ENCODE results near the gene FXN.
"Not testable (repeated sequence)": the region's sequence is repeated elsewhere in the genome, so short reads cannot be mapped to it uniquely, and the experiment has no call there.

The FXN gene

GRCh38 chr9:69070201-69070600 is 34.6 kb downstream of the FXN start:
- no peak for DNase-seq (ENCODE audit: low spot score)

- DNase-seq (ENCODE audit: low spot score): no peak
These were observed 35.5 kb downstream of the FXN start for GRCh38 chr9:69071059-69071458.

GRCh38 chr9:69073103-69073502 is 37.6 kb downstream of the FXN start:
- no peak for DNase-seq (ENCODE audit: low spot score)

- no peak for DNase-seq (ENCODE audit: low spot score)
These were observed 39.2 kb downstream of the FXN start for GRCh38 chr9:69074801-69075200.

GRCh38 chr9:69076550-69076949 is 41.0 kb downstream of the FXN start:
- no peak for DNase-seq (ENCODE audit: low spot score)

GRCh38 chr9:69078069-69078468 is 42.5 kb downstream of the FXN start:
- no peak for DNase-seq (ENCODE audit: low spot score)

- no peak for DNase-seq (ENCODE audit: low spot score)
These were observed 43.0 kb downstream of the FXN start for GRCh38 chr9:69078581-69078980.

- DNase-seq (ENCODE audit: low spot score): no peak
These were observed 43.6 kb downstream of the FXN start for GRCh38 chr9:69079186-69079585.

GRCh38 chr9:69081261-69081660 is 45.7 kb downstream of the FXN start:
- no peak for DNase-seq (ENCODE audit: low spot score)

- DNase-seq (ENCODE audit: low spot score): no peak
These were observed 47.8 kb downstream of the FXN start for GRCh38 chr9:69083321-69083720.

GRCh38 chr9:69085569-69086283 is 50.2 kb downstream of the FXN start:
- no peak for DNase-seq (ENCODE audit: low spot score)

- DNase-seq (ENCODE audit: low spot score): no peak
These were observed 50.8 kb downstream of the FXN start for GRCh38 chr9:69086312-69086711.

- DNase-seq (ENCODE audit: low spot score): no peak
These were observed 51.2 kb downstream of the FXN start for GRCh38 chr9:69086769-69087168.

GRCh38 chr9:69089082-69089481 is 53.5 kb downstream of the FXN start:
- DNase-seq (ENCODE audit: low spot score): no peak

- DNase-seq (ENCODE audit: low spot score): no peak
These were observed 53.9 kb downstream of the FXN start for GRCh38 chr9:69089491-69089890.

GRCh38 chr9:69090140-69090750 is 54.7 kb downstream of the FXN start:
- no peak for DNase-seq (ENCODE audit: low spot score)

GRCh38 chr9:69090946-69091345 is 55.4 kb downstream of the FXN start:
- DNase-seq (ENCODE audit: low spot score): no peak

- no peak for DNase-seq (ENCODE audit: low spot score)
These were observed 58.0 kb downstream of the FXN start for GRCh38 chr9:69093471-69094103.

GRCh38 chr9:69094361-69095135 is 59.0 kb downstream of the FXN start:
- not testable (repeated sequence) for DNase-seq (ENCODE audit: low spot score)

GRCh38 chr9:69097064-69097463 is 61.5 kb downstream of the FXN start:
- DNase-seq (ENCODE audit: low spot score): no peak

GRCh38 chr9:69097923-69098593 is 62.5 kb downstream of the FXN start:
- DNase-seq (ENCODE audit: low spot score): no peak

GRCh38 chr9:69103348-69103996 is 67.9 kb downstream of the FXN start:
- DNase-seq (ENCODE audit: low spot score): not testable (repeated sequence)

All from HuH-7 (cell line).